Activated CD8-positive, alpha-beta memory T cell treated with anti-CD3 and anti-CD28 coated beads, Interleukin-2, amount 50 U/mL, for 4 hours (primary cell): ENCODE measurements around the gene NDUFS6.
"Not testable (repeated sequence)": the region's sequence is repeated elsewhere in the genome, so short reads cannot be mapped to it uniquely, and the experiment has no call there.

Experiments
- DNase-seq: peaks from one replicate; pipeline ENCODE4 v3.0.0-alpha.2; 2020

NDUFS6 gene

DNA sequence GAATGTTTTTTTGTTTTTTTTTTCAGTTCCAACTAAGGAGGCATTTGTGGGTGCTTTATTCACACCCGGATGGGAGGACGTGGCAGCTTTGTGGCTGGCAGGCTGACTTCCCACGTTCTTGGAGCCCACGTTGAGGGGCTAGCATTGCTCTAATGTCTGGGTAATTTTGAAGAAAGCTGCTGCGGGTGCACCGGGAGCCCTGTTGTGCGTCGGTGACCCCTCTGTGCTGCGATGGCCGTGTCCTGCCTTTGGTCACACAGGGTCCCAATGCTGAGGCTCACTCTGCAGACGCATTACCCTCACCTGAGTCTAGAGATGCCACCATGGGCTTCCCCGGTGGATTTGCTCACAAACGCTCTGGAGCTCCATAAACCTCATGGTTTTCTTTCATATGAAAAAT lies 34.2 kb downstream of the NDUFS6 start:
- DNase-seq = no peak

DNA sequence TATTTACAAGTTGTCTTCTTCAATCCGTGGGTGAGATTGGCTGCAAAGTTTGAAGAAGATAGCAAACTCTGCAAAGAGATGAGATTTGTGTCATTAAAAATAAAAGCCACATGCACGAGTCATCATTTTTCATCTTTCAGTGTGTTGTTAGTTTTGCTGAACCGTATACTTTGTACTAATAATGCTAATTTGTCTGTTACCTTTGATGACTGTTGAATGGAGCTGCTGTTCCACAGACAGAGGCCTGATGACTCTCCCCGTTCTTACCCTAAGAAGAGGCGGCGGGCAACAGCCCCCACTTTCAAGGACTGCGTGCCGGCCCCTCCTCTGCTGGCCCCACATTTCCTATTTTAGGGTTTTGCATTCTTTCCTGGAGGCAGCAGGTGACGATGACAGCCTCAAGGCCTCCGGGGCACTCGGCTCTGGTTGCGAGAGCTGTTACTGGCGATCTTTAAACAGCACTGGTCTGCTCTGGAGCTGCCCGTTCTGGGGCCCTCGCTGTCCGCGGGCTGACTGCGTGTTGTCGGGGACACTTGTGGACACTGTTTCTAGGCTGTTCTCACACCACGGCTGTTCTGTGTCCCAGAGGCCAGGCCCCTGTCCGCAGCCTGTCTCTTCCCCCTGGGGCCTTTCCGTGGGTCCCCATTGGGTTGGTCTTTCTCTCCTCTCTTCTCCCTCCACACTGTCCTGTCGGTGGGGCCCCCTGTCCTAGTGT lies 35.1 kb downstream of the NDUFS6 start:
- DNase-seq = no peak

DNA sequence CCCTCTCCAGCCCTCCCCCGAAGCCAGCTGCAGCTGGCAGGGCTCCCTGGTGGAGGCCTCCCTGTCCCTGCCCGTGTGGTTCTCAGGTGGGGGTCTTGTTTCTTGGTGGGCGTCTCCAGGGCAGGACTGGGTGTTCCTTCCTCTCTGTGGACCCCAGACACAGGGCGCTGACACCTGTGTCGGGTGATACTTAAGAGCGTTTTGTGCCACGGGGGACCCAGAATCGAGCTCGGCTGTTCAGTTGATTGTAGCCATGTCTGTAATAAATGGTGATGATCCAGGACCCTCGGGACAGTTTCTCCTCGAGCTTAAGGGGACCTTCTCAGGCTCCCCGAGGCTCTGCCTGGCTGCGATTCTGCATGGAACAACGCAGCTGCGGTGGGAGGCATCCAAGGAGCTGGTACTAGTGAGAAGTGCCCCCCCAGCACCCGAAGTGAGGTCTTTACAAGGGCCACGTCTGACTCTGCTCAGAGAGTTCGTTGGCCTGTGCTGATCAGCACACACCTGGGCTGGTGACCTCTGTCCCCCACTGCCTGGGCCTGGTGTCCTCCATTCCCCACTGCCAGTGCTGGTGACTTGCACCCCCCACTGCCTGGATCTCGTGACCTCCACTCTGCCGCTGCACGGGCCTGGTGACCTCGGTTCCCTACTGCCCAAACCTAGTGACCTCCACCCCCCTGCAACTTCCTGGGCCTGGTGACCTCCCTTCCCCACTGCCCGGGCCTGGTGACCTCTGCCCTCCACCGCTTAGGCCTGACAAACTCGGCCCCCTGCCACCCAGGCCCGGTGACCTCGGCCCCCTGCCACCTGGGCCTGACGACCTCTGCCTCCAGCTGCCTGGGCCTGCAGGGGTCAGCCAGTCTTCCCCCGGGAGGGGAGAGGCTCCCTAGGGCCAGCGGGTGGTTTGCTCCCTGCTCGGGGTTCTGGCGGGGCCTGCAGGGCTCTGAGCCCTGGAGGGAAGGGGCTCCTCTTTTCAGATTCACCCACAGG lies 36.0 kb downstream of the NDUFS6 start:
- no peak for DNase-seq

DNA sequence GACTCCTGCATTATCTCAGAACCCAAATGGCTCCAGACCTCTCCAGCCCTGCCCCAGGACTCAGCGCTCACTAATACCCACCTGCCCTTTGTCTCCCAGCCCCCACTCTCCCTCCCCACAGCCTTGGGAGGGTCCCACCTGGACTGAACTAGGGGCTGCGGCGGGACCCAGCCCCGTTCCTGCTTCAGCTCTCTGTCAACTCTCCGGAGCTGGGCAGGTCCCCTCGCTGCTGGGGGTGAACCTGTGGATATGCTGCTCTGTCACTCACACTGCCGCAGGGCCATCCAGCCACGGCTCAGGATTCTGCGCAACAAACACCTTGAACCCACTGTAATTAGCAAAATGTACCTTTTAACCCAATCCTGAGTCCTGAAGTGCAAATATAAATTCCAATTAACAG lies 36.8 kb downstream of the NDUFS6 start:
- no peak for DNase-seq

DNA sequence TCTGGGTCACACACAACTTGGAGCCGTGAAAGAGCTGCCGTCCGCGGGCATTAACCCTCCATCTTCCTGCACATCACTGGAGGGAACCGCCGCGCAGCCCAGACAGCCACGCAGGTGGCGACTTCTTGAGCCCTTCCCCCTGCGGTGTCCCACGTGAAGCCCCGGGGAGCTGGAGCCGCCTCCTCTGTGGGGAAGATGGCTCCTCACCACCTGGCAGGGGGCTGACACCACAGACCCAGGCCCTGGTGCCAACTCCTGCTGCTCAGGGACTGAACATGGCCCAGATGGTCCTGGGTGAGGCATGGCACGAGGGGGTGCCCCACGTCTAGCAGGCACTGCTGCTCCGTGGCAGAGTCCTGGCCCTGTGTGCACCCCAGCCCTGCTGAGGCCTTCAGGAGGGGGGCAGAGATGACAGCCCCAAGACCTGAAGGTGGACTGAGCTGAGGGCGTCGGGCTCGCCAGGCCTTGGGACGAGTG lies 38.9 kb downstream of the NDUFS6 start:
- DNase-seq = no peak

DNA sequence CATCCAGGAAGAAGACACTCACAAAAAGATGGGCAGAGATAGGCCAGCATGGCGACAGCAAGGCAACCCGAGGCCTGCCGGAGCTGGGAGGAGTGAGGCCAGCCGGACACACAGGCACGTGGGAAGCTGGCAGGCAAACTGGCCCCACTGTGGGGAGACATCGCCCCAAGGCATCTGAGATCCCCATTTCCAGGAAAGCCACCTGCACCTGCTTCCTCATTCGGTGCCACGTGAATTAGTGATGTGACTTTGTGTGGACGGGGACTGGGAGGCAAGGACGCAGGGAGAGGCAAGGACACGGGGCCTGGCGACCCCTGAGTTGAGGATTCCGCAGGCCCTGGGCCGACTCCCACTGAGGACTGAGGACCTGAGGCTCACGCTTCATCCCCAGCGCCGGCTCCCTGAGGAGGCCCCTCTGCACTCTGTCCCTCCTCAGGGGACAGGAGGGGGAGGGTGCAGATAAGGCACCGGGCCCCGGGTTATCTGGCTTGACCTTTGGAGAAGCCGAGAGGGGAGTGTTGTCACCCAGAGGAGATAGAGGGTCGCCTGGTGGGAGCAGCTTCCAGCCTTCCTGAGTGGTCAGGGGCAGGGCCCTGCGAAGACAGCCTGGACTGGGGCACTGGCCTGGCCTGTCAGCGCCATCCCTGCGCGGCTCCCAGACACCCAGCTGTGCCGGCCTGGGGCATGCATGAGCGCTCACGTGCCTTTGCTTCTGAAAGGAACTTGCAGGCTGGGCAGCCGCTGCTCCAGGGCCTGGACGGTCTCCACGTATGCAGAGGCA lies 39.7 kb downstream of the NDUFS6 start:
- DNase-seq = no peak

DNA sequence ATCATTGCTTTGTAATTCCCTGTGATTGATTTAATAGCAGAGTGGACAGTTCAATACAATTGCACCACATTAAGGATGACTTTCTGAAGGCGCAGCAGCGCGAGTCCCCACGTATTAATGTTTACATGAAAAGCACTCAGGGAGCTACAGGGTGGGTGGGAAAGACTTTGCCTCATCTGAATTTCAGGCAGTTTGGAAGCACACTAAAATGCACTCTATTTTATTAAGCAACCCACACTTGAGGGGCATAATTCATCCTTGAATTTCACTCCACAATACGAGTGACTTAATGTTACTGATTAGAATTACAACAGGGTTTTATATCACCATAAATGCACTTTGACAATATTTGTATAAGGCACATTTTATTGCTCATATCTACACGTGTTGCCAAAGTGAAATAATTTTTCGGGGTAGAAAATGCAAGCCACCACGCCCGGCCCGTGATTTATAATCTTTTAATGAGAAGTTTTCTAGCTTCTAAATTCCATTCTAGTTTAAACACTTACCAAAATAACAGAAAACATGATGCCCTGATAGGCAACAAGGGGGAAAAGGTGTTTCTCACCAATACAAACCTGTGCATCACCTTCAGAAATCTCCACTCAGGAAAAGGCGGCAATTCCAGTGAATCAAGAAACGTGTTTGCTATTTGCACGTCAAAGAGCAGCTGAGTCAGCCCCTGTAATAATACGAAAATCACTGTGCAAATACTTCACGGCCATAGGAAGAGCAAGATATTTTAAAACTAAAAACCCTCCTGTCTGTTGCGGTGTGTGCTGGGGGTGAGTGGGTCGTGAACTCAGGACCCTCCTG lies 41.0 kb downstream of the NDUFS6 start:
- DNase-seq = no peak

DNA sequence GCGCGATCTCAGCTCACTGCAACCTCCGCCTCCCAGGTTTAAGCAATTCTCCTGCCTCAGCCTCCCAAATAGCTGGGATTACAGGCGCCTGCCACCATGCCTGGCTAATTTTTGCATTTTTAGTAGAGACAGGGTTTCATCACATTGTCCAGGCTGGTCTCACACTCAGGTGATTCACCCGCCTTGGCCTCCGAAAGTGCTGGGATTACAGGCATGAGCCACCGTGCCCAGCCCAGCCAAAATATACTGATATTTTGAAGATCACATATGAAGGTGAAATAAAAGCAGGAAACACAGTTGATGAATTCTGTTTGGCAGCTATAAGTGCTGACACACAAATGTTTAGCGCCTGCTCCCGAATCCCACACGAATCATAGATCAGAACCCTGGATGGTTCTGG lies 42.6 kb downstream of the NDUFS6 start:
- not testable (repeated sequence) for DNase-seq

DNA sequence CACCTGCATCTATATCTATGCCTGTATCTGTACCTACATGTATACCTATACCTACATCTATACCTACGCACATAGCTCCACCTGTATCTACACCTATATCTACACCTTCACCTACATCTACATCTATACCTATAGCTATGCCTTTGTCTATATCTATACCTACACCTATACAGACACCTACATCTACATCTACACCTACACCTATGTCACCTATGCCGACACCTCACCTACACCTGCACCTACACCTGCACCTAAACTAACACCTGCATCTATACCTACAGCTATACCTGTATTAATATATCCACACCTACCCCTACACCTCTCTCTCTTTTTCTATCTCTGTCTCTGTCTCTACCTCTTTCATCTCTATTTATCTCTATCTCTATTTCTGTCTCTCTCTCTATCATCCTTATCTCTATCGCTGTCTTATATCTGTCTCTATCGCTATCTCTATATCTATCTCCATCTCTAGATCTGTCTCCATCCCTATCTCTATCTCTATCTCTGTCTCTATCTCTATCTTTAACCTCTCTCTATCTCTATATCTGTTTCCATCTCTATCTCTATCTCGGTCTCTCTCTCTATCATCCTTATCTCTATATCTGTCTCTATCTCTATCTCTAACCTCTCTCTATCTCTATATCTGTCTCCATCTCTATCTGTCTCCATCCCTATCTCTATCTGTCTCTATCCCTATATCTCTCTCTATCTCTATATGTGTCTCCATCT lies 43.7 kb downstream of the NDUFS6 start:
- DNase-seq = no peak

DNA sequence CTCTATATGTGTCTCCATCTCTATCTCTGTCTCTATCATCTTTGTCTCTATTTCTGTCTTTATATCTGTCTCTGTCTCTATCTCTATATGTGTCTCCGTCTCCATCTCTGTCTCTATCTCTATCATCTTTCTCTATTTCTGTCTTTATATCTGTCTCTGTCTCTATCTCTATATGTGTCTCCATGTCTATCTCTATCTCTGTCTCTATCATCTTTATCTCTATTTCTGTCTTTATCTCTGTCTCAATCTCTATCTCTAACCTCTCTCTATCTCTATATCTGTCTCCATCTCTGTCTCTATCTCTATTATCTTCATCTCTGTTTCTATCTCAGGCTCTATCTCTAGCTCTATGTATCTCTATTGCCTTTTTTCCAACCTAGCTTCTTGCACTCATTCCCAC lies 44.5 kb downstream of the NDUFS6 start:
- no peak for DNase-seq

DNA sequence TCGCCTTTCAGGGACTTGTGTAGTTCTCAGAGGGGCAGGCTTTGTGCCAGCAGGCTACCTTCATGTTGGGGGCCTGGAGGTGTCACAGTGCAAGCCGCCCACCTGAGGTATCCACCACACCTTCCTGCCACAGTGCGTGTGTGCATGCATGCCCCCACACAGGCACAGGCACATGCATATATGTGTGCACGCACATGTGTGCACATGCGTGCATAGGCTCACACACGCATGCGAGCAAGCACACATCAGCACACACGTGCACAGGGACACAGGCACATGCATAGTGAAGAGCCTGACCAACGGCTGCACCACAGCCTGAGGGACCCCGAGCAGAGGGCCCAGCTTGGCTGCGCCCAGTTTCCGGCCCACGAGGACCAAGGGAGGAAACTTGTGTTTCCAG lies 45.4 kb downstream of the NDUFS6 start:
- no peak for DNase-seq

DNA sequence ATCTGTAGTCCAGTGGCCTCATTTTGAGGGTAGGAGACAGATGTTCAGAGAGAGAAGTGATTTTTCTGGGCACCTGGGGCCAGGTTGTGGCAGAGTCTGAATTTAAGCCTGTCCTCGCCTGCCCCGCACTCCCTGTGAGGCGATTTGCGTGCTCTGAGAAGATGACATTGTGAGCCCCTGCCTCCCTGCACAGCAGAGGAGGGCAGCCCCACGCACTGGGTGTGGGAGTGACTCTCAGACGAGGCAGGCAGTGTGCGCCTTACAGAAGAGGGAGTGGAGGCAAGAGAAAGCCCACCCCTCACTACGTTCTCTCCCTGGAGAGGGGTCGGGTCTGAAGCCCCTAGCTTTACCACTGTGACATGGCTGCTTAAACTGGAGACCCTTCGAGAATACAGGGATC lies 45.8 kb downstream of the NDUFS6 start:
- no peak for DNase-seq

DNA sequence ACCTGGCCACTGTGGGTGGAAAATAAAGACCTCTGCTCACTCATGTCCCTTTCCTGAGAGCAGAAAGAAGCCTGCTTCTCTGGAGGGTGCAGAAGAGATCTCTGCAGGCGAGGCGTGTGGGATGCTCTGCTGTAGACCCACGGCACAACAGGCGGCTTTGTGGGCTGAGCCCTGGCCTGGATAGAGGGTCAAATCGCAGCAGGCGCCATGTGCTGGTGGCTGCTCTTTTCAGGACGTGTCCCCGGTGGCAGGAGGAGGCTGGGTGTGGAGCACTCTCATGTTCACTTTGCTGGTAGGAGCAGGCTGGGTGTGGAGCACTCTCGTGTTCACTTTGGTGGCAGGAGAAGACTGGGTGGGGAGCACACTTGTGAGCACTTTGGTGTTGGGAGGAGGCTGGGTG lies 46.4 kb downstream of the NDUFS6 start:
- DNase-seq = no peak

DNA sequence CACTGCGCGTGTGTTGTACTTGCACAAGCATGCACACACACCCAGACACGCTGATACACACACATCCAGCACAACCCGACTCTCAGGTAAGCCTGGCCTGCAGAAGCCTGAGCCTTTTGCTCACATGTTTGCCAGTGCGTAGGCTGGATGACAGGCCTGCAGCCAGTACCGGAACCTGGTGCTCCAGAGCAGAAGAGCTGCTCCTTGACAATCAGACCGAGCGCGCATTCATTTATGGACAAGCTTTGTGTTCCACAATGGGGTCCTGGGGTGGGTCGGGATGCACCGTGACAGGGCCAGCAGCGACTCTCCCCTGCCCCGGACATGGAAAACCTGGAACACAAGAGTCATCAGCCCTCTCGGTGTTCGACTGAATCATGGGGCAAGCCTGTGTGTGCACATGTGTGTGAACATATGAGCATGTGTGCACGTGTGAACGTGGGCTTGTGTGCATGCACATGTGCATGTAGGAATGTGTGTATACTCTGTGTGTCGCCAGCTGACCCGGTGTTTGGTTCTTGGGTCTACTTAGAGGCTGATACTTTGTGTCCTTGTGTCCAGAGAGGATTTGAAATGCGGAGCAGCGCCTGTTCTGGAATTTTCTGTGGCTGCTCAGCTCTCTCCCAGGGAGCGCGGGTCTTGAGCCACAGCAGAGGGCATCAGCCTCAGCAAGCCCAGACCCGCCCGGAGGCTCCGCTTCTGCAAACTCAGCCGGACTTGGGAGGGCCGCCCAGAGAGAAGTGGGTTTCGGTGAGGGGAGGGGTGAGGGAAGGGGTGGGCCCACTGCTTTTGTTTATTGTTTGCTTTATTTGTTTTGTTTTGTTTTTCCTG lies 49.3 kb downstream of the NDUFS6 start:
- DNase-seq = no peak

DNA sequence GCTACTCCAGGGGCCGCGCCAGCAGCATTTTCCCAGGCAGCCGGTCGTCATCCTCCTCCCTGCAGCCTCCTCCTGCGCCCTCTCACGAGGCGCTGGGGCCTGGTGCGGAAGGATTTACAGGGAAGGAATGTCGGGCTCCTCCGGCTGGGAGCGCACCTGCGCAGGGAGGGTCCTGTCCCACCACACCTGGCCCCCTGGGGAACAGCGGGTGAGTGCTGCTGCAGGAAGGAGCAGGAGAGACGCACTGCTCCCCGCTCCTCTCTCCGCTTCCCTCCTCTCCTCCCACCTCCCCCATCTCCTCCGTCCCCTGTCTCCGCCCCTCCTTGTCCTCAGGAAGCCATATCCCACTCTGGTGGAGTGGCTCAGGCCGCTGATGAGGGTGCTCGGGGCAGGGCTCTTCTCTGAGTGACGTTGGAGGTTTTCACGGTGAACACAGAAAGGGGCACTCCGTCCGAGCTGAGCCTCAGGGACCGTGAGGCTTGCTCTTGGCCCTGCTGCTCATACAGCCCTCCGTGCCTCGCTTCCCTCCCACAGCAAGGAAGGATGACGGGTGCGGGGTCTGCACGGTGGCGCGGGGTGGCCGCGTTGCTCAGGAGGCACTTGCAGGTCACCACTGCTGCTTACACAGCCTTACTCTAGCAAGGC lies 50.2 kb downstream of the NDUFS6 start:
- DNase-seq = no peak

DNA sequence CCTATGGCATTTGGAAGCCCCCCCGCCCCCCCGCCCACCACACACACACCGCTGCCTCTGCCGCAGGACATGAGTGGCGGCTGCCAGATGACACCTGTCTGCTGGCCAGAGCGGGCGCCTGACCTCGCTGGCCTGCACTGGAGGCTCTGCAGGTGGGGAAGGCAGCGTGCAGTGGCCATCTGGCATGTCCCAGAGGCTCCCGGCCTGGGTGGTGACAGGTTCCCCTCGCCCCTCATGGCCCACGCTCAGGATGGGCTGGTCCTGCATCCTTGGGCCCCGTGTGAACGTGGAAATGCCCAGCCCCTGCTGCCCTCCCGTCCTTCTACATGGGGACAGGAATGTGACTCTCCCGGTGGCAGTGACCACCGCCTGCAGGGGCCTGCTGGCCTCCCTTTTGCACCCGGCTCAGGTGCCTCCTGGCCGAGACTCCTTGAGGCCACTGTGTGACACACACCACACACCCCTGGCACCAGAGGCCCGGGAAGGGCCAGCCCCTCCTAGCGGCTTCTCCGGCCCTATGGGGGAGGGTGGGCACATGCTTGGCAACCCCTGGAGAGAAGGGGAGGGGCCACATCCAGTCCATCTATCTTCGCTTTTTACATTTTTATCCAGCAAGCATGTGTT lies 51.2 kb downstream of the NDUFS6 start:
- no peak for DNase-seq

DNA sequence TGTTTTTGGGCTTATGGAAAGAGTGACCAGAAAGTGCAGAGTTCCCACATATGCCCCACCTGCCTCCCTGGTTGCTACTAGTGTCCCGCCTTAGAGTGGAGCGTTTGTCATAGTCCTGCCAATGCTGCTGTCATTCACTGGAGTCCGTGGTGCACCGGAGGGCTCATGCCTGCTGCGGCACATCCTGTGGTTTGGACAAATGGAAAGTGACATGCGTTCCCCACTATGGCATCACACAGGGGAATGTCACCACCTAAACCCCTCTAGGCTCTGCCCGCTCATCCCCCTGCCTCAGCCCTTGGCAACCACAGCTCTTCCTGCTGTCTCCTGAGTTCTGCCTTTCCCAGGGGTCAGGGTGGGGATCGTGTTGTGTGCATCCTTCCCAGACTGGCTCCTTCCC lies 52.3 kb downstream of the NDUFS6 start:
- DNase-seq = no peak

DNA sequence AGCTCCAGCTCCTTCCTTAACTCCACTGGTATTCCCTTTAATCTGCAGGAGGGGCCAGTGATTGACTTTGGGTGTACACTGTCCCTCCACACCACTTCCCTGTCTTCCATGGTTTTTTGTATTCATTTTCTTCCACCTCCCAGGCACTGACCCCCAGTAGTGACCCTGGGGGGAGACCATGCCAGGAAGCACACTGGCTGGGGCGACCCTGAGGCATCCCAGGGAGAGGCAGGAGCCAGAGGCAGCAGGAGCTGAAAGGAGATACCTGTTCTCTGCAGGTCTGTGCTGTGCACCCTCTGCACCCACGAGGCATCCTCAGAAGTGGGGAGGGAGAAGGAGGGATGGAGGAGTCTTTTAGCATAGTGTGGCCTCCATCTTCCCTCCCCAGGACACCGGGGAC lies 53.9 kb downstream of the NDUFS6 start:
- DNase-seq = no peak

DNA sequence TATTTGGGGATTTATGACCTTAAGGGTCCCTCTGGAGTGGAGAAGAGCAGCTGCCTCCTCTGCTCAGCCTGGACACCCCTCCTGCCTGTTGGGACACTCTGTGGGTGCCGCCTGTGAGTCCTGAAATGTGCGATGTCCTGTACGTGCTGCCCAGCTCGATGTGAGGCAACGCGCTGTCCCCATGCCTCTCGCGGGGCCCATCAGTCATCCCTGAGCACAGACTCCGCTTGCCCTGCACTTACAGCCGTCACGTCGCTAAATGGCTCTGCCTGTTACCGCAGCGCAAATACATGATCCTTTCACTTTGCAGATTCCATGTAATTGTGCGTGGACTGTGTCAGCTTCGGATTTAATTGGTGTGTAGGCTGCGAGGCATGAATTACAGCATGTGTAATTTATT lies 54.4 kb downstream of the NDUFS6 start:
- no peak for DNase-seq
